NB4 (cell line): Measurements from ENCODE around the gene SIRPG.
A peak's percentile ranks its signal among the peaks of the same experiment; 100 is the strongest.

Experiments
- DNase-seq: peaks from one replicate; pipeline ENCODE4 v3.0.0; 2010; ENCODE audit warnings: low read depth
- H3K4me3 ChIP-seq: one replicate; pipeline ENCODE4 v1.5.1; 2011; ENCODE audit warnings: mild to moderate bottlenecking, low read depth, low read length, moderate library complexity
- CTCF ChIP-seq: IDR thresholded peaks from one replicate; pipeline ENCODE4 v1.5.1; 2012; ENCODE audit warnings: low read depth, low read length
- MAX ChIP-seq: IDR thresholded peaks from 2 replicates; pipeline ENCODE4 v1.6.1; 2011; ENCODE audit warnings: low read depth, low read length
- MYC ChIP-seq: IDR thresholded peaks from 2 replicates; pipeline ENCODE4 v1.6.1; 2011; ENCODE audit warnings: low read depth, low read length
- POLR2A ChIP-seq: IDR thresholded peaks from 2 replicates; pipeline ENCODE4 v1.6.1; 2011; ENCODE audit warnings: mild to moderate bottlenecking; ENCODE audit not compliant: insufficient read length; ENCODE audit errors: extremely low read depth

SIRPG gene

GRCh38 chr20:1661542-1662299 is 4.1 kb upstream of the SIRPG start:
- DNase-seq, result peak; percentile 46
- no peak for TF ChIP-seq POLR2A
- TF ChIP-seq MAX, result no peak
- TF ChIP-seq MYC, result no peak
- no peak for TF ChIP-seq CTCF
- no peak overlapping the region for H3K4me3 ChIP-seq

- no peak for DNase-seq
- TF ChIP-seq MAX (no peak), POLR2A (no peak), CTCF (no peak), MYC (no peak)
- H3K4me3 ChIP-seq, result no peak overlapping the region
Observed at GRCh38 chr20:1660246-1660645, 2.7 kb upstream of the SIRPG start.

DNA sequence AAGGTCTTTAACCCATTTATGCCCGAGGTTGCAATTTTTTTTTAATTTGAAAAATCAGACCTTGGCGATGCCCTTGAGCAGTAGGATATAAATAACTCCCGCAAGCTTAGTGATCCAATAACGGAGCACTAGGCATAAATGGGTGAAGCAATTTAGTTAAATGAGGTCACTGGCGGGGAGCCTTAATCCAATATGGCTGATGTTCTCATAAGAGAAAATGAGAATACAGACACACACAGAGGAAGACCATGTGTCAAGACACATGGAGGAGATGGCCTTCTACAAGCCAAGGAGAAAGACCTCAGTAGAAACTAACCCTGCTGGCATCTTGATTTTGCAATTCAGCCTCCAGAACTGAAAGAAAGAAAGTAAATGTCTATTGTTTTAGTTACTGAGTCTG is 735 bp downstream of the SIRPG start:
- TF ChIP-seq MAX (no peak; the same call in 1 of the 2 replicates), POLR2A (no peak), CTCF (no peak), MYC (no peak)
- no peak overlapping the region for H3K4me3 ChIP-seq
- peak; percentile 41 for DNase-seq

DNA sequence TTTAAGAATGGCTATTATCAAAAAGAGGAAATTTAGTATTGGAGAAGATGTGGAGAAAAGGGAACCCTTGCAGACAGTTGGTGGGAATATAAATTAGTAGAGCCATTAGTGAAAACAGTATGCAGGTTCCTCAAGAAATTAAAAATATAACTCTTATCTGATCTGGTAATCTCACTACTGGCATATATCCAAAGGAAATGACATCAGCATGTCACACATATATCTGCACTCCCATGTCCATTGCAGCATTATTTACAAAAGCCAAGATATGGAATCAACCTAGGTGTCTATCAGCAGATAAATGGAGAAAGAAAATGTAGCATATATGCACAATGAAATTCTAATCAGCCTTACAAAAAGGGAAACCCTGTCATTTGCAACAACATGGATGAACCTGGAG is 2.6 kb downstream of the SIRPG start:
- no peak overlapping the region for H3K4me3 ChIP-seq
- DNase-seq, result no peak
- TF ChIP-seq CTCF (no peak), MYC (no peak), POLR2A (no peak), MAX (no peak)

- DNase-seq, result no peak
- TF ChIP-seq POLR2A (no peak), CTCF (no peak), MAX (no peak), MYC (no peak)
- H3K4me3 ChIP-seq, result no peak overlapping the region
Observed at GRCh38 chr20:1652960-1653359, 4.6 kb downstream of the SIRPG start.
